Endodermal cell (in vitro differentiated cells): ENCODE measurements around the gene NAXD. TPM values are rescaled to one million over a fixed set of nuclear protein-coding genes. Genes with fewer than 3 reads are reported as not detected.

Experiments
- DNase-seq: peaks from one replicate; pipeline ENCODE4 v3.0.0-alpha.2; 2017
- H3K27ac ChIP-seq: 2 replicates; pipeline ENCODE4 v1.5.1; 2013; ENCODE audit warnings: mild to moderate bottlenecking, low read depth, low read length, moderate library complexity
- H3K27me3 ChIP-seq: 2 replicates; pipeline ENCODE4 v1.6.1; 2013; ENCODE audit warnings: mild to moderate bottlenecking, low read length, moderate library complexity; ENCODE audit not compliant: insufficient read depth, control insufficient read depth, poor library complexity, severe bottlenecking
- H3K36me3 ChIP-seq: 2 replicates; pipeline ENCODE4 v1.7.0; 2013; ENCODE audit warnings: mild to moderate bottlenecking, low read length, moderate library complexity; ENCODE audit not compliant: control insufficient read depth, insufficient read depth
- H3K4me1 ChIP-seq: one replicate; pipeline ENCODE4 v1.7.0; 2013; ENCODE audit warnings: low read length; ENCODE audit not compliant: control insufficient read depth, insufficient read depth
- H3K4me3 ChIP-seq: 2 replicates; pipeline ENCODE4 v1.5.1; 2013; ENCODE audit warnings: mild to moderate bottlenecking, low read length, moderate library complexity
- H3K9ac ChIP-seq: 2 replicates; pipeline ENCODE4 v1.6.1; 2013; ENCODE audit warnings: mild to moderate bottlenecking, low read length, moderate library complexity; ENCODE audit not compliant: poor library complexity, severe bottlenecking; ENCODE audit errors: extremely low read depth
- H3K9me3 ChIP-seq: 2 replicates; pipeline ENCODE4 v1.6.1; 2013; ENCODE audit warnings: mild to moderate bottlenecking, low read length, moderate library complexity; ENCODE audit not compliant: control insufficient read depth
- H3K27ac Mint-ChIP-seq: 2 replicates; pipeline ENCODE4 v1.8.0; 2020; ENCODE audit warnings: mixed read lengths
- H3K27me3 Mint-ChIP-seq: 2 replicates; pipeline ENCODE4 v1.8.0; 2021; ENCODE audit warnings: mild to moderate bottlenecking, mixed read lengths; ENCODE audit not compliant: insufficient read depth
- H3K36me3 Mint-ChIP-seq: 2 replicates; pipeline ENCODE4 v1.8.0; 2020; ENCODE audit warnings: low read depth, mixed read lengths
- H3K4me1 Mint-ChIP-seq: 2 replicates; pipeline ENCODE4 v1.8.0; 2020; ENCODE audit warnings: mixed read lengths
- H3K4me3 Mint-ChIP-seq: 2 replicates; pipeline ENCODE4 v1.8.0; 2020; ENCODE audit warnings: mild to moderate bottlenecking, moderate library complexity, mixed read lengths
- H3K9me3 Mint-ChIP-seq: 2 replicates; pipeline ENCODE4 v1.8.0; 2020; ENCODE audit warnings: mild to moderate bottlenecking, mixed read lengths
- CTCF ChIP-seq: fragments of 200-600 bp; sonication (generic); conservative IDR thresholded peaks from 2 replicates; pipeline ENCODE4 v1.5.0; 2021; ENCODE audit warnings: antibody characterized with exemption, mild to moderate bottlenecking
- WGBS, 2 experiments: methylation state at CpG; one replicate each; pipeline versions ENCODE4 v1.1.5 to v1.1.7; 2013; ENCODE audit warnings: missing lambda C conversion rate in 2 of 2, mixed read lengths in 1 of 2; ENCODE audit not compliant: insufficient coverage in 1 of 2, insufficient read length in 1 of 2; 5-methylcytosine and 5-hydroxymethylcytosine counted together
- total RNA-seq, 2 donors: library from RNA; stranded (reverse); fragmentation: NEBNext Ultra II Directional in 1 of 2; extraction: Animal tissue kit (Norgen Biotek cat#: 25700) in 1 of 2; gene quantifications; 2 replicates in 1 of 2; 3 replicates in 1 of 2; pipeline ENCODE4 v1.2.1, GENCODE V29; 2021

Gene NAXD
- total RNA-seq, 2 donors from 2014 or later, result 31.3 to 33.4 TPM

GRCh38 chr13:110683921-110684320, 68.6 kb downstream of the NAXD start:
- Mint-ChIP-seq H3K9me3 (no peaks in the 10 kb centered on the region), H3K4me3 (no peak overlapping the region), H3K4me1 (no peaks in the 10 kb centered on the region), H3K27me3 (no peaks in the 10 kb centered on the region), H3K27ac (no peak overlapping the region), H3K36me3 (peaks cover 60% of the 10 kb centered on the region)
- no peak overlapping the region for H3K27ac ChIP-seq
- no peak overlapping the region for H3K9ac ChIP-seq
- no peaks in the 10 kb centered on the region for H3K27me3 ChIP-seq
- no peaks in the 10 kb centered on the region for H3K9me3 ChIP-seq
- H3K4me3 ChIP-seq, result no peak overlapping the region
- no peak for TF ChIP-seq CTCF
- no peaks in the 10 kb centered on the region for H3K4me1 ChIP-seq
- DNase-seq, result no peak
- WGBS, 2 experiments, result 93 to 100% methylated on average over 4 to 5 of the region's 5 CpGs
- H3K36me3 ChIP-seq, result peaks cover 74% of the 10 kb centered on the region

GRCh38 chr13:110684388-110685056, 69.2 kb downstream of the NAXD start:
- peaks cover 78% of the 10 kb centered on the region for H3K36me3 ChIP-seq
- Mint-ChIP-seq H3K4me1 (no peaks in the 10 kb centered on the region), H3K4me3 (no peak overlapping the region), H3K36me3 (peaks cover 58% of the 10 kb centered on the region), H3K27me3 (no peaks in the 10 kb centered on the region), H3K9me3 (no peaks in the 10 kb centered on the region), H3K27ac (no peak overlapping the region)
- no peaks in the 10 kb centered on the region for H3K4me1 ChIP-seq
- H3K9ac ChIP-seq, result no peak overlapping the region
- WGBS, 2 experiments, result 93 to 94% methylated on average over 8 of the region's 8 CpGs
- no peak for TF ChIP-seq CTCF
- H3K27me3 ChIP-seq, result no peaks in the 10 kb centered on the region
- H3K4me3 ChIP-seq, result no peak overlapping the region
- H3K27ac ChIP-seq, result no peak overlapping the region
- no peaks in the 10 kb centered on the region for H3K9me3 ChIP-seq
- DNase-seq, result no peak

DNA sequence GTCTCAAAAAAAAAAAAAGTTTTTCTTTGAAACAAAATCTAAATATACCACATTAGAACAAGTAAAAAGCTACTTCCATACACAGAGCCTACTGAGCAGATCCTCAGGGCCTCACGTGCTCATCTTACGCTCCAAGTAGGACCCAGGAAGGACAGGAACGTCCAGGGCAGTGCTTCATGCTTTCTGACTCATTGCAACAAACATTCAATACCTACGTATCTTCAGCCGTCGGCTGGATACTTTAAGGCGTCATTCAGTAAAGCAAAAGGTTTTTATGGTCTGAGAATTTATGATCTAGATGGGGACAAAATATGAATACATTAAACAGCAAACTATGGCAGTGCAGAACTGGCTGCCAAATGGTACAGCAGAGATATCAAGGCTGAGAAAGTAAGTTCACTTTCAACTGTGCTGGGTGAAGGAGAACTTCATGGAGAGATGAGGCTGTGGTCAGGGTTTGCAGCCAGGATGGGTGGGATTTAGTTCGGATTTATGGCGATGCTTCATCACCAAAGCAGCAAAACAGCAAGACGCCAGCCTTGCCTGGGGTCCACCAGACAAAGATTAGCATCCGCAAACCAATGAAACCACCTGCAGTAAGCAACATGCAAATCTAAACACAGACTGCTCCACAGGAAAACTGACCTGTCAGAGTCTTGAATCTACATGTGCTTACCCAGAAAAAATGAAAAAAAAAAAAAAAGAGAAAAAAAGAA, 70.1 kb downstream of the NAXD start:
- no peaks in the 10 kb centered on the region for H3K4me1 Mint-ChIP-seq
- Histone ChIP-seq H3K9me3 (no peaks in the 10 kb centered on the region), H3K36me3 (peaks cover 70% of the 10 kb centered on the region), H3K4me3 (no peak overlapping the region), H3K27ac (no peak overlapping the region), H3K4me1 (no peaks in the 10 kb centered on the region), H3K27me3 (no peaks in the 10 kb centered on the region), H3K9ac (no peak overlapping the region)
- no peaks in the 10 kb centered on the region for H3K9me3 Mint-ChIP-seq
- H3K4me3 Mint-ChIP-seq, result no peak overlapping the region
- H3K27me3 Mint-ChIP-seq, result no peaks in the 10 kb centered on the region
- WGBS, 2 experiments, result 96 to 100% methylated on average over 3 to 11 of the region's 11 CpGs
- TF ChIP-seq CTCF, result no peak
- H3K36me3 Mint-ChIP-seq, result peaks cover 54% of the 10 kb centered on the region
- DNase-seq, result no peak
- H3K27ac Mint-ChIP-seq, result no peak overlapping the region
